Stimulated activated naive CD8-positive, alpha-beta T cell treated with anti-CD3 and anti-CD28 coated beads, Interleukin-15, Interleukin-2, amounts not matched to agents 100 U/mL and 50 U/mL, for 24 hours (primary cell): ENCODE results near the gene NAA15.
A peak's percentile ranks its signal among the peaks of the same experiment; 100 is the strongest.
"Not testable (repeated sequence)": the region's sequence is repeated elsewhere in the genome, so short reads cannot be mapped to it uniquely, and the experiment has no call there.

Experiments
- ATAC-seq: fragments of 150-1000 bp; cut with Tn5 transposase; one replicate; pipeline ENCODE4 v1.10.0; 2021
- DNase-seq: peaks from one replicate; pipeline ENCODE4 v3.0.0; 2021

NAA15 gene

DNA sequence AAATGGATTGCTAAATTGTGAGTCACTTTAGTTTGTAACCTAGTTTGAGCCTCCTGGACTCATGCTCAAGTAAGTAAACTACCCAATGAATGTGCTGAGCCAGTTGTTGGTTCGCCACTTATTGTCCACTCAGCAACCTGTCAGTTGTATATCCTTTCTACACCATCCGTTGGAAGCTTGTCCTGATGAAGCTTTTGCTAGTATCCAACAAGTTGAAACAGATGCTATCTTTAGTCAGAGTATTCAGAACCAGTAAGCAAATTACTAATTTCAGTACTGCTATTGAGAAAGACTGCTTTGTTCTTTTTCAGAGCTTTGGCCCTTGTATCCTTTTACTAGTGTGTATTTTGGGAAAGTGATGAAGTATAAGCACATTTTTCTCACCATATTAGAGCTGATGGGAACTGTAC lies 4.3 kb upstream of the NAA15 start:
- DNase-seq = no peak
- no peak for ATAC-seq

DNA sequence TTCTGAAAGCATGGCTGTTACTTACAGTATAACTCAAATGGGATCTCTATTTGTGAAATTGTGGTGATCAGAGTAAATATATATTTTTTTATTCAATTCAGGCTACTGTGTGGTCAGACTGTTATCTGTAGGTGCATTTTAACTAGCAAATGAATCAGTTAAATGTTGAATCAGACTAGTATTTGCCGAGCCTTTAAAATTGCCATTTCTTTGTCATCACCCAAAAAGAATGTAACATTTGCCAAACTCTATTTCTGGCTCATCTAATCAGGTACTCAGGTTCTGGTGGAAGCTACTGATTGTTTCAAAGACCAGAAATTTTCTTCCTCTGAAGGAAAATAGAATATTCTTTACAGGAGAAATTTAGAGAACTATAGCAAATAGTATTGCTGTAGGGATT lies 1.8 kb upstream of the NAA15 start:
- ATAC-seq (no peak), DNase-seq (no peak)

DNA sequence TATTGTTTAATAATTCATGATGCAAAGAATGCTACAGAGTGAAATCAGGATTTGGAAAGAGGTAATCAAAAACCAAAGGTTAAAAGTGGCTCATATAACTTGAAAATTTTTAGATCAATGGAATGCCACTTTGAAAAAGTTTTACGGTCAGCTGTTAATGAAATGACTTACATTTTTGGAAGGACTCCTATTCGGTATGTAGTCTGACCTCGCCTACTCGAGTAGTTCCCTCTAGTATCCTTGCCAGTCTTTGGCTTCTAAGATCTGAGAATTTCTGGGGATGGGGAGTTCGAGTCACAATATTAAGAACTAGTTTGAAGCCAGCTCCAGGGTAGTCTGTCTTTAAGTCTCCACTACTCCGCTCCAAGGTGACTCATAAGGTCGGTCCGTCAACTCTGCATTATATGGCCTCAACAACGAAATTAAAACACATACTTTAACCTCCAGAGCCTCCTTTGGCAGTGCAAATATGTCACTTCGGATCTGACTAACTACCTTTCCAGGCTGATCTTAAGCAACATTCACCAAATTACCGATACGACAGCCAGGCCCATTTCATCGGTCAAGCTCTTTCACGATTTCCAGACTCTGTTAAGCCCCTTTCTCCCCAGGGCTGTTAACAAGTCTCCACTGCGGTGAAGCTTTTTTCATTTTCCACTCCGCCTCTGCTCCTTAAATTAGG lies 733 bp upstream of the NAA15 start:
- ATAC-seq (peak; percentile 47), DNase-seq (peak; percentile 24)

DNA sequence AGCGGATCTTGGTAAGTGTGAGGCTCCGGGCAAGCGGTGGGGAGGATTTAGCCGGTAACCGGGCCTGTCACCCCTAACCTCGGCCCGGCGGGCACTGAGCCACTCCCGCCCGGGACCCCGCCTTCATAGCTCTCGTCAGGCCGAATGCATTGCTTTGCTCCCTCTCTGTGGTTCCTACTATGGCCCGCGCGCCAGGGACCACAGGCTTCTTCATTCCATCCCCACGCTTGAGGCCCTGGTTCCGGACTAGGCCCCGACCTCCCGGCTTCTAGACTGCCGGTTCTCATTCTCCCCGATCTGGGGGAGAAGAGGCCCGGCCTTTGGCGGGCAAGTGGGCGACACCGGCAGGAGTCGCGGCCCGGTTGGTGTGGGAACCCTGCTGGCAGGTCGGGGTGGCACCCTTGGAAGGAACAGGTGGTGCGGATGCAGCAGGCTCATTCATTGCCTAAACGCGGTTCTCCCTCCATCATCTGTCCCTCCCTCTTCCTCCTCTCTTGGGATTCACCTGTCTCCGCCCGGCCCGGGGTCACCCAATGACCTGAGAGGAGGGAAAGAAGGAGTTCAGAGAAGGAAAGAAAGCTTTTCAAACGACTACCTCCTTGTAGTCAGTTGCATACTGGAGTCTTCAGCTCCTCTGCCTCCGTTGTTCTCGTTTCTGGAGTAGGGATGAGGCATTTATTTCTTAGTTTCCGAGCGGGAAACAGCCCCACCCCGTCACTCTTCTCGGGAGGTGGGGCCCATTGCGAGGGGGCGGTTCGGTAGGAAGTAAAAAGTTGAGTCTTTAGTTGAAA lies 711 bp downstream of the NAA15 start, which contains the start of gene NDUFC1:
Gene NDUFC1, minus strand, starts transcription at position 657 of the 791 bp plus-strand sequence. CDS start 6,679 bp downstream, outside the sequence.
- DNase-seq = peak; percentile 65
- peak; percentile 48 for ATAC-seq

DNA sequence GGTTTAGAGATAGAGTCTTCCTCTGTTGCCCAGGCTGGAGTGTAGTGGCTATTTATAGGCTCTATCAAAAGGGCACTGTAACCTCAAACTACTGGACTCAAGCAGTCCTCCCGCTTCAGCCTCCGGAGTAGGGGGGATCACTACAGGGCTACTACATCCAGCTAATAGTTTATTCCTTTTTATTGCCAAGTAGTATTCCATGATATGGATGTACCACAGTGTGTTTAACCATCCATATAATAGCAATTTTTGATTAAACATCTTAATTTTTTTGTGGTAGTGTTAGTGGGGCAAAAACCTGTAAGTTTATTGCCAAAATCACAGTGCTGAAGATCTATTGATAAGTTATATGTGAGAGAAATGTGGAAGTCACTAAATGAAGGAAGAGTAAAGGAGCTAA lies 3.6 kb downstream of the NAA15 start:
- DNase-seq = no peak
- ATAC-seq = no peak

DNA sequence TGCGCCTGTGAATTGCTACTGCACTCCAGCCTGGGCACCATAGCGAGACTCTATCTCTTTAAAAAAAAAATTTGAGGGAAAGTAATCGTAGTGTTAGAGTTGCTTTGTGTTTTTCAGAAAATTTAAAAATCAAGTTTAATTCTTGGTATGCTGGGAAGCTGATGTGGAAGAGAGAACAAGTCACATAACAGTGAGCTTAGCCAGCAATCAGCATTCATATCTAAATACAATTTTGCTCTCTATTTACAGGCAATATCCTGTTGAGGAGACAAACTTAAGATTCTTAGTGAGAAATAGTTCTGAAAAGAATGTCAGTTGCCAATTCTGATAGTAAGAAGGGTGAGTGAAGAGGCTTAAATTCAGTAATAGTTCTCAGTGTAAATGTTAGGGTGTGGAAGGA lies 10.6 kb downstream of the NAA15 start:
- no peak for DNase-seq
- no peak for ATAC-seq

DNA sequence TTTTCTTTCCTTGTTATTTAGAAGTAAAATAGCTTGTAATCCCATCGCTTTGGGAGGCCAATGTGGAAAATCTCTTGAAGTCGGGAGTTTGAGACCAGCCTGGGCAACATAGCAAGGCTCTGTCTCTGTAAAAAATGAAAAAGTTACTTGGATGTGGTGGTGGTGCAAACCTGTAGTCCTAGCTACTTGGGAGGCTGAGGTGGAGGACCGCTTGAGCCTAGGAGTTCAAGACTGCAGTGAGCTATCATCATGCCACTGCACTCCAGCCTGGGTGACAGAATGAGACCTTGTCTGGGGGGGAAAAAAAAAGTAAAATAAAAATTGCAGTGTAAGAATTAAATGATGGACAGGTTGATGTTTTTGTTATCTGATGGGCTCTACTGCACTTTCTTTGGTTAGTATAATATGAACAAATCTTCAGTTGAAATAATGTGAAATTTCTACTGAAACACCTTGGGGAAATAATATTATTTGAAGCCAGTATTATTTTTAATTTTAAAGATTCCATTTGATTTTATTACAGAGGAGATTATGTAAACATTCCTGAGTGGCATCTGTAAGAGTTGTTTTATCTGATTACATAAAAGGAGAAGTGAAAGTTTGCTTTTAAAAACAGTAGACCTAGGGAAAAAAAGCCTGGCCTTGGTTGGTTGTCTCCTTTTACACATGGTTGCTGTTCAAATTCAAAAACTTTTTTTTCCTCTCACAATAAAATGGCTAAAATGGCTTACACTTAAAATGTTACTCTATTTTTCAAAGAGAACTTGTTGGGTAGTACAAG lies 11.4 kb downstream of the NAA15 start:
- ATAC-seq (no peak), DNase-seq (no peak)

DNA sequence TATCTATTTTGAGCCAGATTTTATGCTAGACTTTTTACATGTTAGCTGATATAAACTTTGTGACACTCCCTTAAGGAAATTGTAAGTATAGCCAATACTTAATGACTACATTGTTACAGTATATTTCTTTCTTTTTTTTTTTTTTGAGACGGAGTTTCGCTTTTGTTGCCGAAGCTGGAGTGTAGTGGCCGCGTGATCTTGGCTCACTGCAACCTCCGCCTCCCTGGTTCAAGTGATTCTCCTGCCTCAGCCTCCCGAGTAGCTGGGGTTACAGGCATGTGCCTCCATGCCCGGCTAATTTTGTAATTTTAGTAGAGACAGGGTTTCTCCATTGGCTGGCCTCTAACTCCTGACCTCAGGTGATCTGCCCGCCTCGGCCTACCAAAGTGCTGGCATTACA lies 12.1 kb downstream of the NAA15 start:
- not testable (repeated sequence) for ATAC-seq, DNase-seq

DNA sequence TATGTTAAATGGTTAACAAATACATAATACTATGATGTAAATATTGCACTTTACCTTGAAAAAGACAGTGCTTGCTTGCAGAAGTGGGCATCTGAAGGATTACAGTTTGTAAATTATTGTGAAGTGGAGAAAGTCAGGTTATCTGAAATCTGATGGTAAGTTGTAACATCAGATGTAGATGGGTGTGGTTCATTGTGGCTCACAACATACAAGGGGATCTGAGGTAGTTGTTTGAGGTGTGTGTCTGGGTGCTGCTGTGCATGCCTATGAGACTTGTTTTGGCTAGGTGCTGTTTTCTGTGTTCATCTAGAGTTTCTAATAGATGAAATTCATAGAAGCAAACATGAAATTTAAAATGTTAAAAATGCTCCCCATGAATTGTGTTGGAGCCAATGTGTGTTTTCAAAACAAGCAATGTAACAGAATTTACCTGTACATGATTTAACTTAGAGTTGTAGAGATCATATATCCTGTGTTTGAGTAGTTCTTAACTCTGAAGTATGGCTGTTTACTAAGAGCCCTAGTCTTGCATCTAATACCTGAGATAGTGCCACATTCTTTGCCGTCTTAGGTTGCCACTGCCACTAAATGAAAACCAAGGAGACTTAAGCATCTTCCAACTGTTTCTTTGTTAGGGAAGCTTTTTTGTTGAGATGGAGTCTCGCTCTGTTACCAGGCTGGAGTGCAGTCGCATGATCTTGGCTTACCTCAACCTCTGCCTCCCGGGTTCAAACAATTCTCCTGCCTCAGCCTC lies 12.9 kb downstream of the NAA15 start:
- DNase-seq (no peak), ATAC-seq (no peak)

DNA sequence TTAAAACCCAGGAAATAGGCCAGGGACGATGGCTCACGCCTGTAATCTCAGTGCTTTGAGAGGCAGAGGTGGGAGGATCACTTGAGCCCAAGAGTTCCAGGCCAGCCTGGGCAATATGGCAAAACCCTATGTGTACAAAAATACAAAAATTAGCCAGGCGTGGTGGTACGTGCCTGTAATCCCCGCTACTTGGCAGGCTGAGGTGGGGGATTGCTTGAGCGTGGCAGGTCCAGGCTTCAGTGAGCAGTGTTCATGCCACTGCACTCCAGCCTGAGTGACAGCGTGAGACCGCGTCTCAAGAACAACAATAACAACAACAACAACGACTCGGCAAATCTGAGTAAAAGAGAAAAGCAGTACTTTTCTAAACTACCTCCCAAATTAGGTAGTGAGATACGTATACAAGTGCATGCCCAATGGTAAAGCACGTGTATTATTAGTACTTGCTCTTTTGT lies 13.9 kb downstream of the NAA15 start:
- DNase-seq (no peak), ATAC-seq (no peak)

DNA sequence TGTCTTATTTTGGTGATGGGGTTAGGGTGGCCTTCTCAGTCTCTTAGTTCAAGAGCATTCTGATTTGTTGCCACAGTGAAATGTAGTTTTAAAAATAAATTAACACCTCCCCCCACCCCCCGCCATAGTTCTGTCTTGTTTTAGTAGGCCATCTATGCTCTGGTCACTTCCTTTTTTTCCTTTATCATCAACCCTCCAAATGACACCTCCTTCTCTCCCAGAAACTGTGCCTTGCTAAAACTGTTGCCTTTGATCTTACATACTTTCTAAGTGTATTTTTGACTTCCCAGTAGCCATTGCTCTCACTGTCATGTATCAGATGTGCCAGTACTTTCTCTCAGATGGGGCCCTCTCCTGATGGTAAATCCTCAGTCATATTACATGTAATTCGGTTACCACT lies 15.4 kb downstream of the NAA15 start:
- ATAC-seq (no peak), DNase-seq (no peak)

DNA sequence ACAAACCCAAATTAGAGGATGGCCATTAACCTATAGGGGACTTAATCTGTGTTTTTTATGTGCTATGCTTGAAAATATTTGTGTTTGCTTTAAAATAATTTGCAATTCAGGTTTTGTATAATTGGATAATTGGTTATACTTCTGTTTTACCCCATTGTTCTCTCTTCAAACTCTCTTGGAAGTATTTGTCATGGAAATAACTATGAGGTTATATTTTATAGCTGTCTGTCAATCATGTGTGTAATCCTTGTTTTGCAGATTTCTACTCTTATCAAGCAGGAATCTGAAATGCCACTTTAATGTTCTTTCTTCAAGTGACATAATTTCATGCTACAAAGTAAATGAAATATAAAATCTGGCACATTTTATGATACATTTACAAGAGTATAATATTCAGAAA lies 16.3 kb downstream of the NAA15 start:
- DNase-seq = no peak
- ATAC-seq = no peak

DNA sequence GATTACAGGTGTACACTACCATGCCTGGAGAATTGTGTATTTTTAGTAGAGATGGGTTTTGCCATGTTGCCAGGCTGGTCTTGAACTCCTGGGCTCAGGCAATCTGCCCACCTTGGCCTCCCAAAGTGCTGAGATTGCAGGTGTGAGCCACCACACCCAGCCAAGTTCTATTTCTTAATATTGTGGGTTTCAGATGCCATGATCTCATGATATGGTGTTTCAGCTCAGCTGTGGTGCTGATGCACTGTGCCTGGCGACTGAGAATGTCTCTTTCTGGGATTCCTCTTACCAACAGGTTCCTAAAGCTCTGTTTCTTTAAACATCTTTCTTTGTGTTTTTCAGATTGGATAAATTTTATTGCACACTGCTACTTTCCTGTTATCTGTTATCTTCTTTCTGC lies 18.3 kb downstream of the NAA15 start:
- no peak for ATAC-seq

DNA sequence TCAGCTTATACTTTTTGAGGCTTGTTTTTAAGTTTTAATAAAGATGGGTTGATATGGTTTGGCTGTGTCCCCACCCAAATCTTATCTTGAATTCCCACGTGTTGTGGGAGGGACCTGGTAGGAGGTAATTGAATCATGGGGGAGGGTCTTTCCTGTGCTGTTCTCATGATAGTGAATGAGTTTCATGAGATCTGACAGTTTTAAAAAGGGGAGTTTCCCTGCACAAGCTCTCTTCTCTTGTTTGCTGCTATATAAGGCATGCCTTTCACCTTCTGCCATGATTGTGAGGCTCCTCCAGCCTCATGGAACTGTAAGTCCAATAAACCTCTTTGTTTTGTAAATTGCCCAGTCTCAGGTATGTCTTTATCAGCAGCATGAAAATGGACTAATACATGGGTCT lies 20.8 kb downstream of the NAA15 start:
- not testable (repeated sequence) for DNase-seq, ATAC-seq

More for the DNA sequence above, 18.3 kb downstream of the NAA15 start:
- DNase-seq = no peak

DNA sequence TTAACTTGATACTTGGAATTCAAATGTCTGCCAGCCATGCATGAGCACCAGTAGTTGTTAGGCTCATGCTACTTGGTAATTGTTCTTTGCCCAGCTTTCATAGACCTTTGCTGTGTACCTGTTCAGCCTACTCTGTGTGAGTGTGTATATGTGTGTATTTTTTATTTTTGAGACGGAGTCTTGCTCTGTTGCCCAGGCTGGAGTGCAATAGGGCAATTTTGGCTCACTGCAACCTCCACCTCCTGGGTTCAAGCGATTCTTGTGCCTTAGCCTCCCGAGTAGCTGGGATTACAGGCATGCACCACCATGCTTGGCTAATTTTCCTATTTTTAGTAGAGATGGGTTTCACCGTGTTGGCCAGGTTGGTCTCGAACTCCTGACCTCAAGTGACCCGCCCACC lies 21.2 kb downstream of the NAA15 start:
- ATAC-seq, DNase-seq: not testable (repeated sequence)

DNA sequence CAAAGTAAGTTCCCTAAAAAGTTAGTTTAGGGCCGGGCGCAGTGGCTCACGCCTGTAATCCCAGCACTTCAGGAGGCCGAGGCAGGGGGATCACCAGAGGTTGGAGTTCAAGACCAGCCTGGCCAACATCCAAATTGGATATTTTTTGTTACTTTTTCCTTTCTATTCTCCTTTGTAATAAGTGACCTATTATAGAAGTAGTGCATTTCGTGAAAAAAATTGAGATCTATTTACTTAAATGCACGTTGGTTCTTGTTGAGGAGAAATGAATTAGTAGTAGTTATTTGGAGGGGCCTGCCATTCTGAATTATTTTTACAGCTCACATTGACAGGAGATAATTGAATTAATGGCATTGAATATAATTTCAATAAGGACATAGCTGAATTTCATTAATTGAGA lies 23.3 kb downstream of the NAA15 start:
- no peak for DNase-seq
- no peak for ATAC-seq

DNA sequence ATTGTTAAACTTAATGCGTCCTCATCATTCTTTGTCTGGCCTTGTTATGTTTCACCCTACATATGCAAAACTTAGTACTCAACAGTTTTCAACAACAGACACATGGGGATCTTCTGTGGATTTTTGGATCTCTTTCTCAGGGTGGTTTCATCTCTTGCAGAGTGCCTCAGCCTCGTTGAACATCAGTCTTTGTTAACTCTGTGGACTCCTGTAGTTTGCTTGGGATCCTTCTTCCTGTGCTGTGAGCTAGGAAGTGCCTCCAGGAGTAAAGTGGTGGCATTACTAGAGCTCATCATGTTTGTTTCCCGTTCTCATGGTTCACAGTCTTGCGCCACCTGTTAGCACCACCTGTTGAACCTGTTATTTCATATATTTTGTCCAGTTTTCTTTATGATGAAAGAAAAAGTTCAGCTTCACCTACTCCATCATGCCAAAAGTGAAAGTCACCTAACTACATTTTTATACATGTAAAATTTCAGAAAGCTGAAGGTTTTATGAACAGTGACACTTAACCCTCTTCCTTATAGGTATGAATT lies 28.4 kb downstream of the NAA15 start:
- no peak for ATAC-seq

DNA sequence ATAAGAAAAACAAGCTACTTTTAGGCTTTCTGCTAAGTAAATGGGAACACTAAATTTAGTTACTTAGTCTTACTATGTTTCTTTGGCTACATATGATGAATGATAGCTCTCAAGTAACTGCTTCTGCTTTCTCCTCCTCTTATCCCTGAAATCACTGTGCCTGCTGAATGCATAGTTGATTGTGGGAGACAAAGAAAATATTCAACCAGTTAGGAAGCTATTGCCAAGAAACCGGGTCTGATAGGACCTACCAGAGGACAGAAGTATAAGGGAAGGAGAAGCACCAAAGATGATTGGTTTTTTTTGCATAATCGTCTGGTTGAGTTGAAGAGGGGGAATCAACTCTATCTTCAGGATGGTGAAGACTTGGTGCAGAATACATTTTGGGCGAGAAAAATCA lies 29.0 kb downstream of the NAA15 start:
- DNase-seq = no peak
- ATAC-seq = no peak

More for the DNA sequence above, 28.4 kb downstream of the NAA15 start:
- no peak for DNase-seq

DNA sequence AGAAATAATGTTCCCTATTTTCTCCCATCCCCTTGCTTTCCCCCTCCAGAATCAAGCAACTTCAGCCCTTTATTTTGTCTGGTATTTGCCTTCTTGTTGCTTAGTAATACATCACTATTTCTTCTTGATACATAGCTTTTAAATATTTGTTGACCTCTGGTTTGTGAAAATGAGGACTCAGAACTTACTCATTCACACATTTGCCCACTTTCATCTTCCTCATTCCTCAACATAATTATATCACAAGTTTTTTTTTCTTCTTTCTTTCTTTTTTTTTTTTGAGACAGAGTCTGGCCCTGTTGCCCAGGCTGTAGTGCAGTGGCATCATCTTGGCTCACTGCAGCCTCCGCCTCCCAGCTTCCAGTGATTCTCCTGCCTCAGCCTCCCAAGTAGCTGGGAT lies 29.9 kb downstream of the NAA15 start:
- ATAC-seq (peak; percentile 34), DNase-seq (no peak)

DNA sequence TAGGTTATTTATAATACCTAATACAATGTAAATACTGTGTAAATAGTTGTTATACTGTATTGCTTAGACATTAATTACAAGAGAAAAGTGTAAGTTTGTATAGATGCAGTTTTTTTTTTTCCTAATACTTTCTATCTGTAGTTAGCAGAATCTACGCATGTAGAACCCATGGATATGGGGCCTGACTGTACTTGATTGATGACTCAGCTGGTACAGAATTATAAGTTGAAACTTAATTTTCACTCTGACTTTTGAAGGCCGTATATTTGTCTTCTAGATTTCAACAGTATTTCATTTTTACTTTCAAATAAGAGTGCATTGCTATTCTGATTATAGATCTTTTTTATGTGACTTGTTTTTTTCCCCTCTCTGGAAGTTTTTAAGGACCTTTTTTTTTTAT lies 31.7 kb downstream of the NAA15 start:
- ATAC-seq = no peak
- no peak for DNase-seq

DNA sequence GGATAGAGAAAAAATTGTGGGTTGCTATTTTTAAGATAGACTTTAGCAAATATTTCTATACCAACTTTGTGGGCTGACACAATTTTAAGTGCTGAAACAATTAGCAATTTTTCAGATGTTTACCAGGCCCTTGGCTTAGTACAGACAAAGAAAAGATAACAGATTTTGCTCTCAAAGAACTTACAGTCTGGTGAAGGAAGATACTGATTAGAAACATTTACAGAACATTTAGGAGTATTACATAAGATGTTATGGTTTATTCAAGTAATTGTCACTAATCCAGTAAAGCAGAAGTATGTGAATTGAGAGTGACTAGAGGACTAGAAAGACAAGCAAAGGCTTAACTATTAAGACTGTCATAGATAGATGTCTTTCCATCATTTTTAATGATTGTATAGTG lies 36.3 kb downstream of the NAA15 start:
- DNase-seq = no peak
- no peak for ATAC-seq

DNA sequence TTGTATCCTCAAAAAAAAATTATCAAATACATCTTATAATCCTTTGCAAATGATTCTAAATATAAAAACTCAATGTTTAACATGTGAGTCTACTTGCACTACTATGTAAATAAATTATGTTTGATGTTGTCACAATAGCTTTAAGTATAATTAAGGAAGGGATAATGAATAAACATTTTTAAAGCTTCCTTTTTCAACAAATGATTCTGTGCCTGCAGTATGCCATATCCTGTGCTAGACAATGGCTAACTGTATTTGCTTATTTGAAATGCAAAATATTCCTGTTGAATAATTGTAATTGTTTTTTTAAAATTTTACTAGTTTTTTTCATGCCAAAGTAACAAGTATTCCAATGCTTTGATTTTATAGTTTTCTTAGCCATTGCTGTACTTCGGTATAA lies 60.0 kb downstream of the NAA15 start:
- no peak for ATAC-seq
- no peak for DNase-seq
